GM18519 (cell line): ENCODE measurements around the gene DEAF1.

Experiments used
- ATAC-seq: cut with Tn5 transposase; IDR thresholded peaks from one replicate; pipeline ENCODE4 v1.9.1; 2021; ENCODE audit warnings: mild to moderate bottlenecking, moderate library complexity; ENCODE audit not compliant: unreplicated experiment, low FRiP score

Gene DEAF1

DNA sequence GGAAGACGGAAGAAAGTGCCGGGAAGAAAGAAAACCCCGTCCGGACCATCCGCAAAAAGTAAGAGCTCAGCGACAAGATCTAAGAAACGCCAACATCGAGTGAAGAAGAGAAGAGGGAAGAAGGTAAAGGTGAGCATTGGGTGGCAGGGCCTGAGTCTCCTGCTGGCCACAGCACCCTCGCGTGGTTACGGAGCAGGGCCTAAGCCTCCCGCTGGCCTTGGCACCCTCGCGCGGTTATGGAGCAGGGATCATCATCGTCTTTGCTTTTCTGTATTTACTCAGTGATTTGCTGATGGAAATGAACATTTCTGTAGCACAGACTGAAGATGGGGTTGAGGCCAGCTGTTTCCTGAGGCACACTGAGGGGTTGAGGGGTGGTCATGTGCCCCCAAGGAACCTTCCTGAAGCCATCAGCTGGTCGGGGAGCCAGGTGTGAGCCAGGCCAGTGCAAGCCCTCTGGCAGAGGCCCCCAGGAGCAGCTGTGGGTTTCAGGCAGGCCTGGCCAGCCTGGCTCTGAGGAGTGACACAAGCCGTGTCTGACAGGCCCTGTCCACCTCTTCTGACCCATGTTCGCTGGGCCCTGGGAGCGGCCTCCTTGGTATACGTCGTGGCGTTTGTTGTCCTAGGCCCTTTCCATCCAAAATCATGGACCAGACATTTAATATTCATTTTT lies 93.3 kb downstream of the DEAF1 start:
- no peak for ATAC-seq

DNA sequence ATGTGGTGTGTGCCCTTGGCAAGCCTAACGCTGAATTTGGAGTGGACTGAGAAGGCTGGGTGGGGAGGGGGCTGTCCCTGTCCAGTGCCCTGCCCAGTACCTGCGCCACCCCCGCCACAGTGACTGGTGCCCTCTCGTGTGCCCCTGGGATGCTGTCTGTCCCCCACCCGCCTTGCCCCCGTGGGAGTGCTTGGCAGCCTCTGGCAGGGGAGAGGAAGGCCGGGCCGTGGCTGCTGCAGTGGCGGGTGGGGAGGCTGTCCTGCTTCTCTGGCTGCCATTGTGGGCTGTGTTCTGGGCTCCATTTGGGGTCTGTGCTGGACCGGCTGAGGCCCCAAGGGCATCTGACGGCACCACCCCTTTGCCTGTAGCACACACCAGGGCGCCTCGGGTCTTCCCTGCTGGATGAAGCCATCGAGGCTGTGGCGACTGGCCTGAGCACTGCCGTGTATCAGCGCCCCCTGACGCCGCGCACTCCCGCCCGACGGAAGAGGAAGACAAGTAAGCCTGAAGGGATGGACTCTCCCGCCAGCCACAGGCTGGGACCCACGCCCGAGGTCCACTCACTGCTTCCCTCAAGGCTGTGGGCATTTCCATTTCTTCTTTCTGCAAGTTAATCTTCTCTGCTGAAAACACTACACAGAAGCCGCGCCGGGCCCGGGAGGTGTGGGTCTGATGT lies 96.9 kb downstream of the DEAF1 start:
- ATAC-seq, result no peak

DNA sequence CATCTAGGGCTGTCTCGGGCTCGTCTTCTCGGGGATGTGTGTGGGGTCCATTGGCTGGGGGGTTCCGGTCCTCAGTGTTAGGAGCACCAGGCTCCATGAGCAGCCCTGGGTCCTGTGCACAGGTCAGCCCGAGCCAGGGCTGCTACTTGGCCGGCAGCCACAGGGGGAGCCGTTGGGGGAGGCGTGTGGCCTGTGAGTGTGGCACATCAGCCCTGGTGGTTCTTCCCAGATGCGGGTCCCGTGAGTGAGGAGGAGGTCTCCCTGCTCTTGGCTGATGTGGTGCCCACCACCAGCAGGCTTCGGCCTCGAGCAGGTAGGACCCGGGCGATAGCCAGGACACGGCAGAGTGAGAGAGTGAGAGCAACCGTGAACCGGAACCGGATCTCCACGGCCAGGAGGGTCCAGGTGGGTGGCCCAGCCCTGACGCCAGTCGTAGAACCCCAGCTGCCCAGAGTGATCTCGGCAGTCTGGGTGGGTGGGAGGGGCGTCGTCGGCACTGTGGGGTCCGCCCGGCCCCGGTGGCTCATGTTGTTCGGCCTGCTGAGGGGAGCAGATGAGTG lies 97.8 kb downstream of the DEAF1 start:
- ATAC-seq, result no peak

DNA sequence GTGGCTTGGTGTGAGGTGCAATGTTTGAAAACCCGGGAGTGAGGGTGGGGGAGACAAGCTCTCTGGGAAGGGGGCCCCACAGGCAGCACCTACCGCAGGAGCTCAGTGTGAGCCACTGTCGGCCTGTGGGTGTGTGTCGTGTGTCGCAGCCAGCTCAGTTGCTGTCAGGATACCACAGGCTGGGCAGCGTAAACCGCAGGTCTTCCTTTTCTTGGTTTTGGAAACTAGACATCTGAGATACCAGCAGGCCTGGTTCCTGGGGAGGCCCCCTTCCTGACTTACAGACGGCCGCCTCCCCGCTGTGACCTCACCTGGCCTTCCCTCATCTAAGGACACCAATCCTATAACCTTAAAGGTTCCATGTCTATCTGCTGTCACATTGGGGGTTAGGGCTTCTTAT lies 98.6 kb downstream of the DEAF1 start:
- ATAC-seq, result no peak

DNA sequence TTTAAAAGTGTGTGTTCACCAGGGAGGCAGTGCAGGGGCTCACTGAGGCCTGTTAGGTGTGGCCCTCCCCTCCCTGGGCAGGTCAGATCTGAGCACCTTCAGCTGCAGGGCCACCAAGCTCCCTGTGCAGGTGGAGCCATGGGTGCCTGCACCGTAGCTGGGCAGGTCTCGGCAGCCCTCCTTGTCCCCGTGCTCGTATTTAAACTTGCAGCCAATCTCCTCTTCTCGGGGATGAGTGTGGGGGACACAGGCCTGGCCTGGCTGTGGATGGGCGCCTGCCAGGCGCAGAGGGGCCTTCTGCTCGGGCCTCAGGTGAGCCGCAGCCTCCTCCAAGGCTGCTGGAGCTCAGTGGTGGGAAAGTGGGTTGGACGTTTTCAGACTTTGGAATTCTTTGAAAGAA lies 99.6 kb downstream of the DEAF1 start:
- ATAC-seq, result no peak
